Vagina (tissue), 2 donors: ENCODE data around the gene MICAL3. TPM values are rescaled to one million over a fixed set of nuclear protein-coding genes. Genes with fewer than 3 reads are reported as not detected.
A peak's percentile ranks its signal among the peaks of the same experiment; 100 is the strongest.

Experiments
- DNase-seq, 2 donors: peaks; one replicate each; pipeline ENCODE4 v3.0.0-alpha.2; 2017; ENCODE audit errors: extremely low spot score in 2 of 2
- H3K27ac ChIP-seq: fragments of 200-600 bp; sonication (generic); one replicate; pipeline ENCODE4 v1.5.1; 2019
- H3K27me3 ChIP-seq: fragments of 200-600 bp; sonication (generic); one replicate; pipeline ENCODE4 v1.5.1; 2019
- H3K36me3 ChIP-seq, 2 donors: fragments of 200-600 bp; sonication (generic); one replicate each; pipeline ENCODE4 v1.5.1; 2017 to 2019
- H3K4me1 ChIP-seq: fragments of 200-600 bp; sonication (generic); one replicate; pipeline ENCODE4 v1.5.1; 2019
- H3K4me3 ChIP-seq, 2 donors: fragments of 200-600 bp; sonication (generic); 1 replicate in 1 of 2; 2 replicates in 1 of 2; pipeline ENCODE4 v1.5.1; 2016 to 2019
- H3K9me3 ChIP-seq: fragments of 200-600 bp; sonication (generic); one replicate; pipeline ENCODE4 v1.5.1; 2019
- POLR2A ChIP-seq, 2 donors: fragments of 450-650 bp; IDR thresholded peaks; one replicate each; pipeline ENCODE4 v1.6.1; 2017; ENCODE audit warnings: antibody characterized with exemption in 2 of 2, mild to moderate bottlenecking in 2 of 2, moderate library complexity in 2 of 2
- POLR2AphosphoS5 ChIP-seq, 2 donors: sonication (generic); formaldehyde crosslinking; IDR thresholded peaks; one replicate each; pipeline ENCODE4 v1.9.0; 2017; ENCODE audit warnings: antibody characterized with exemption in 2 of 2, mild to moderate bottlenecking in 2 of 2, low read depth in 1 of 2; ENCODE audit not compliant: insufficient read depth in 1 of 2
- intact Hi-C: fragments of 100-400 bp; cut with DNase I; formaldehyde crosslinking; loops from one replicate; pipeline ENCODE4 v1.15.1; 2023
- total RNA-seq: library from RNA; depleted of rRNA; stranded (reverse); fragments of >200 nt; gene quantifications from one replicate; pipeline ENCODE4 v1.2.3, GENCODE V29; 2016
- TF ChIP-seq, protein P1 (sequence below), 3 experiments: fragments of 450-650 bp in 2 of 3; fragments of 200-600 bp in 1 of 3; sonication (generic) in 1 of 3; IDR thresholded peaks; one replicate each; pipeline ENCODE4 v1.5.1; 2017 to 2019; ENCODE audit warnings: antibody characterized with exemption in 3 of 3, mild to moderate bottlenecking in 2 of 3, moderate library complexity in 2 of 3

MICAL3 gene
- total RNA-seq, 1 donor from 2014 or later, result 35.1 TPM

DNA sequence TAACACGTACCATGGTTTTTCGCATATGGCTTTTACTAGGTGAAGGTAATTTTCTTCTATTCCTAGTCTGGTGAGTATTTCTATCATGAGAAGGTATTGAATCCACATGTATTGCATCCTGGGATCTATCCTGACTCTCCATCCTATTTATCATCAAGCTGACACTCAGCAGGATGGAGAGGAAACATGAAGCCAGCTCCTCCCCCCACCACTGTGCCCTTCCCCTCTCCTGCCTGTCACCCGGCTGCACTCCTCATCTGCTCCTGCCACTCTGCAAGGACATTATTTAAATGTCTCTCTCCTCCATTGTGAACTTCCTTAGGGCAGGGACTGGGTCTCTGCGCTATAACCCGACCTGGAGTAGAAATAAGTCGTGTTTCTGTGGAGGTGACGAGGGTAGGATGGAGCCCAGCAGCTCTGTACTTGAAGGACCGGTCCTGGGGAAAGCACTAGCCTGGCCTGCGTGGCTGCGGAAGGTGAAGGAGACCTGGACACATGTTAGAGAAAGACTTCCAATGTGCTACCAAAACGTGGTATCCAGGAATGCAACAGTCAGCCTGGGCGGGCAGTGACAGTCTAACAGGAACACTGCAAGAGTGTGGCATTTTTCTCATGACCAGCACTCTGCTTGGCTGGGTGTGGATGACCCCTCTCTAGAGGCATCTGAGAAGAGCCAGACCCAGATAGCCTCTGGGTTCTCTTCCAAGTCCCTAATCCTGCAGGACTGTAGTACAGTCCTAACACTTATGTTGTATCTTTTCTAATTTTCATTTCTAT is 111.2 kb downstream of the MICAL3 start:
- intact Hi-C loops, result no loop called here
- Histone ChIP-seq H3K27me3 (no peaks in the 10 kb centered on the region), H3K4me1 (peaks cover 26% of the 10 kb centered on the region), H3K27ac (no peak overlapping the region), H3K36me3 (no peaks in the 10 kb centered on the region), H3K4me3 (no peak overlapping the region), H3K9me3 (no peaks in the 10 kb centered on the region)
- no peak for DNase-seq
- TF ChIP-seq POLR2AphosphoS5 (IDR thresholded peaks at IDR 0.05; ENCODE audit: insufficient read depth in 1 of 2, low read depth in 1 of 2) (no peak), POLR2A (IDR thresholded peaks at IDR 0.05) (no peak)
- TF ChIP-seq, protein P1, sequence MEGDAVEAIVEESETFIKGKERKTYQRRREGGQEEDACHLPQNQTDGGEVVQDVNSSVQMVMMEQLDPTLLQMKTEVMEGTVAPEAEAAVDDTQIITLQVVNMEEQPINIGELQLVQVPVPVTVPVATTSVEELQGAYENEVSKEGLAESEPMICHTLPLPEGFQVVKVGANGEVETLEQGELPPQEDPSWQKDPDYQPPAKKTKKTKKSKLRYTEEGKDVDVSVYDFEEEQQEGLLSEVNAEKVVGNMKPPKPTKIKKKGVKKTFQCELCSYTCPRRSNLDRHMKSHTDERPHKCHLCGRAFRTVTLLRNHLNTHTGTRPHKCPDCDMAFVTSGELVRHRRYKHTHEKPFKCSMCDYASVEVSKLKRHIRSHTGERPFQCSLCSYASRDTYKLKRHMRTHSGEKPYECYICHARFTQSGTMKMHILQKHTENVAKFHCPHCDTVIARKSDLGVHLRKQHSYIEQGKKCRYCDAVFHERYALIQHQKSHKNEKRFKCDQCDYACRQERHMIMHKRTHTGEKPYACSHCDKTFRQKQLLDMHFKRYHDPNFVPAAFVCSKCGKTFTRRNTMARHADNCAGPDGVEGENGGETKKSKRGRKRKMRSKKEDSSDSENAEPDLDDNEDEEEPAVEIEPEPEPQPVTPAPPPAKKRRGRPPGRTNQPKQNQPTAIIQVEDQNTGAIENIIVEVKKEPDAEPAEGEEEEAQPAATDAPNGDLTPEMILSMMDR (IDR thresholded peaks at IDR 0.05), result no peak

DNA sequence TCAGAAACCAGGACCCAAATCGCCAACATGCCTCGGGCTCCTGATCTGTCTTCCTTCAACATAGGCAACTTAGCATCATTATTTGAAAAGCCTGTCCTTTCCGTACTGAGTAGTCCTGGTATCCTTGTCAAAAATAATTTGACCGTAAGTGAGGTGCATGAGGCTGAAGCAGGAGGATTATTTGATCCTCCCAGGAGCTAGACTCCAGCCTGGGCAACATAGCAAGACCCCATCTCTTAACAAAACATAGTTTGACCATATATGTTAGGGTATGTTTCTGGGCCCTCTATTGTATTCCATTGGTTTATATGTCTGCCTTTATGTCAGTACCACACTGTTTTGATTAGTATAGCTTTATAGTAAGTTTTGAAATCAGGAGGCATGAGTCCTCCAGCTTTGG is 112.5 kb downstream of the MICAL3 start:
- no peak for DNase-seq
- no peak overlapping the region for H3K4me3 ChIP-seq
- TF ChIP-seq POLR2A (IDR thresholded peaks at IDR 0.05) (no peak), POLR2AphosphoS5 (IDR thresholded peaks at IDR 0.05; ENCODE audit: insufficient read depth in 1 of 2, low read depth in 1 of 2) (no peak)
- TF ChIP-seq, protein P1 (IDR thresholded peaks at IDR 0.05), result no peak
- no peaks in the 10 kb centered on the region for H3K27me3 ChIP-seq
- intact Hi-C loops, result no loop called here
- no peaks in the 10 kb centered on the region for H3K9me3 ChIP-seq
- peak overlapping the region; percentile 73 for H3K27ac ChIP-seq
- no peaks in the 10 kb centered on the region for H3K36me3 ChIP-seq
- H3K4me1 ChIP-seq, result peaks cover 35% of the 10 kb centered on the region

DNA sequence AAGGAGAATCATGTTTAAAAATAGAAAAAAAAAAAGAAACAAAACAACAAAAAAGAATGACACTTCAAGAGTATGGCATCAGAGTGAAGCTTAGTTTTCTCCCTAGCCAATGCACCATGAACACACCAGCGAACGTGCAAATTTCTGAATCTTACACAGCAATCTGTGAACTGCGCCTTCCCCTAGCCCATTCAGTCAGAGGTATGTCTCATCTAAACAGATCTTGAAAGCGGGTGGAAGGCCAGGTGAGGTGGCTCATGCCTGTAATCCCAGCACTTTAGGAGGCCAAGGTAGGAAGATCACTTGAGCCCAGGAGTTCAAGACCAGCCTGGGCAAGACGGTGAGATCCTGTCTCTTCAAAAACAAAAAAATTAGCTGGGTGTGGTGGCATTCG is 113.1 kb downstream of the MICAL3 start:
- no peak for DNase-seq
- TF ChIP-seq POLR2AphosphoS5 (IDR thresholded peaks at IDR 0.05; ENCODE audit: insufficient read depth in 1 of 2, low read depth in 1 of 2) (no peak), POLR2A (IDR thresholded peaks at IDR 0.05) (no peak)
- TF ChIP-seq, protein P1 (IDR thresholded peaks at IDR 0.05), result no peak
- Histone ChIP-seq H3K27ac (peak overlapping the region; percentile 73), H3K27me3 (no peaks in the 10 kb centered on the region), H3K9me3 (no peaks in the 10 kb centered on the region), H3K4me1 (peaks cover 35% of the 10 kb centered on the region), H3K36me3 (peaks cover 0 to 1% of the 10 kb centered on the region in 2 donors), H3K4me3 (no peak overlapping the region)
- intact Hi-C loops, result no loop called here

DNA sequence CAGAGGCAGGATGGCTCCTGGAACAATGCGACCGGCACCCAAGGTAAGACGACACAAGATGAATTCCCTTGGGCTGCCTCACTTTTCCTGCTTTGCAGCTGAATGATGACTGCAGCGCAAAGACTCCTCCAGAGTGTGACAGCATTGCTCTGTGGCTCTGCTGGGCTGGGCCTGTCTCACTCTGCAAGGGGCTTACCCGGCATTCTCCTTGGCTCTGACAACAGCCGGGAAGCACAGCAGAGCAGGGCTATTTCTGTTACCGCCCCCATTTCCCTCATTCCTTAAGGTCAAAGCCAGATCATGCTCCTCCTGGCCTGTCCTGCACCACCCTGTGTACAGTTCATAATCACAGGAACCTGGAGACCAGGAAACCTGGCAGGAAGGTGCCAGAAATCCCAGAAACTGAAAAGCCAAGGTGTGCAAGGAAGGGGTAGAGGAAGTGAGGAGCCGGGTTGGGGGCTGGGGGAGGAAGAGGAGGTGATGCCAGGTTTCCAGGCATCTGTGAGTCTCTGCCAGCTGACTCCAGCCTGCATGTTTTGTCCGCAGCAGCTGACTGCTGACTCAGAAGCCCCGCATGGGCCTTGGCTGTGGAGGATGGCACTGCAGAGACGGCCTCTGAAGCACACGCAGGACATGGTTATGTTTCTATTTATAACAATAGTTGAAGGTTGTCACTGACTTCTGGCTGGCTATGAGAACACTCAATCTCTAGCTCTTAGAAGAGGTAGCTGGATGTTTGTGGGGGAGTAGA is 113.6 kb downstream of the MICAL3 start:
- TF ChIP-seq, protein P1 (IDR thresholded peaks at IDR 0.05), result no peak
- TF ChIP-seq POLR2A (IDR thresholded peaks at IDR 0.05), result no peak
- TF ChIP-seq POLR2AphosphoS5 (IDR thresholded peaks at IDR 0.05; ENCODE audit: insufficient read depth in 1 of 2, low read depth in 1 of 2), result peak; percentile 78 to 80
- intact Hi-C loops, result no loop called here
- Histone ChIP-seq H3K36me3 (peaks cover 0 to 7% of the 10 kb centered on the region in 2 donors), H3K4me3 (peak overlapping the region in 1 of 2 donors; percentile 2), H3K4me1 (peaks cover 35% of the 10 kb centered on the region), H3K27ac (peak overlapping the region; percentile 73), H3K27me3 (no peaks in the 10 kb centered on the region), H3K9me3 (no peaks in the 10 kb centered on the region)
- no peak for DNase-seq

DNA sequence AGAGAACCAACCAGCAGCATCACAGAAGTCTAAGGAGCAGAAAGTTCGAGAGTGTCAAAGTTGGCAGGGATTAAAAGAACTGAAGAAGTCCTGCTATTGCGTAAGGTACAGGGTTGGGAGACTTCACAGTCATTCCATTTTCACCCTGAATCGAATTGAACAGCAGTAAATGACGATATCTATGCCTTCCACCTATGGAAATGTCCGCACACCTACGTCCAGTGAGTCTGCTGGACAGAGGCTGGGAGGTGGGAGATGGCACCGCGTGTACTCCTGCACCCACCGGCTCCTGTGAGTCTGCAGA is 116.7 kb downstream of the MICAL3 start:
- intact Hi-C loops, result loop anchor here (10.0 kb wide), 1 partner anchor 167 kb away; the partner anchor contains the start of gene PEX26
- no peak overlapping the region for H3K27ac ChIP-seq
- no peak overlapping the region for H3K4me3 ChIP-seq
- TF ChIP-seq POLR2A (IDR thresholded peaks at IDR 0.05) (no peak), POLR2AphosphoS5 (IDR thresholded peaks at IDR 0.05; ENCODE audit: insufficient read depth in 1 of 2, low read depth in 1 of 2) (no peak)
- TF ChIP-seq, protein P1 (IDR thresholded peaks at IDR 0.05), result no peak
- DNase-seq, result no peak
- peaks cover 0 to 8% of the 10 kb centered on the region in 2 donors for H3K36me3 ChIP-seq
- peaks cover 35% of the 10 kb centered on the region for H3K4me1 ChIP-seq
- H3K27me3 ChIP-seq, result no peaks in the 10 kb centered on the region
- no peaks in the 10 kb centered on the region for H3K9me3 ChIP-seq
